HG03432 (cell line): ENCODE results near the gene CHN1.

Source experiments
- ATAC-seq: cut with Tn5 transposase; IDR thresholded peaks from one replicate; pipeline ENCODE4 v1.9.1; 2021; ENCODE audit warnings: mild to moderate bottlenecking, moderate library complexity; ENCODE audit not compliant: unreplicated experiment

CHN1 gene

DNA sequence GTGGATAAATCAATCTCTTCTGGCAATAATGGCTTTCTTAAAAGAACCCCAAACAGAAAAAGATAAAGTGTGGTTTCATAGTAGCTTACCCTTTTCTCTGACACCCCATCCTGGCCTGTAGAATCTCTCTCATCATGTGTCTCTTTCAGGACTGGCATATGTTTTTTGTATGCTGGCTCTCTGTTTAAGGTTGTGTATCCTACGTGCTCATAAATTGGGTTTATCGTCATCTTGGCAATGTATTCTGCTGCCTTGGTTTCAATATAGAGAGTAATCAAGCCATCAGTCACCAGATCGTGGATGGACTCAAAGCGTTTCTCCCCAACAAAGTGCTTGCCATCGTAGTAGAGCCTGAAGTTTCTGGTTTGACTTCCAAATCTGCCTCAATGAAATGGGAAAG, 127.4 kb downstream of the CHN1 start:
- ATAC-seq, result no peak

- ATAC-seq, result no peak
These were observed 127.9 kb downstream of the CHN1 start for GRCh38 chr2:174877301-174877700.

DNA sequence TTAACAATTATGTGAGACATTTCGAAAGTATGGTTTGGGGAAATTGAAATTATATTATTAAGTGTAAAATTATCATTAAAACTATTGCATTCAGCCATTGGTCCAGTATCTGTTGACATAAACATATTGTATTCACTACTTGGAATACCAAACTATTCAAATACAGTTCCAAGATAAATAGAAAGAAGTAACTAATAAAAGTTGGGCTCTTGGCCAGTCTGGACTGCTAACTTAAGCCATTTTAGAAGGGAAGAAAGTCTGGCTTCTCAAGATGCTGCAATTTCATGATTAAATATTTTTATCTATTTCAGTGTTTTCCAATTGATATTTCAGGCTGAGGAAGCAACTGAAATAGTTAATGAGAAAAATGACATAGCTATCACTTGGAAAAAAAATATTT, 131.1 kb downstream of the CHN1 start:
- ATAC-seq, result no peak

DNA sequence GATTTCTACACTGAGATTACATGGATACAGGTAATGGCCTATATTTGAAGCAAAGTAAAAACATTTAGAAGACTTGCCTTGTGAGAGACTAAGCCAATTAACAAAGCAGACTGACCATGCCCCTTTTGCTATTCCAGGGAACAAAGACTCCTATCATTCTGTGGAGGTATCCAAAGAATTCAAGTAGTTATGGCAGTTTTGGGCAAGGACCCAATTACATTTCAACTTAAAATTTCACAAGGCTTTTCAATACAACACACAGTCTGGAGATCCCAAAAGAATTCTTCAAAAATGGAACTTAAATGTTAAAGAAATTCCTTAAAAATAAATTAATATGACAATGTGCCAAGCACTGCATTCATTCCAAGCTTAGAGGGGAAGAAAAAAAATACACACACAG, 131.7 kb downstream of the CHN1 start:
- no peak for ATAC-seq

DNA sequence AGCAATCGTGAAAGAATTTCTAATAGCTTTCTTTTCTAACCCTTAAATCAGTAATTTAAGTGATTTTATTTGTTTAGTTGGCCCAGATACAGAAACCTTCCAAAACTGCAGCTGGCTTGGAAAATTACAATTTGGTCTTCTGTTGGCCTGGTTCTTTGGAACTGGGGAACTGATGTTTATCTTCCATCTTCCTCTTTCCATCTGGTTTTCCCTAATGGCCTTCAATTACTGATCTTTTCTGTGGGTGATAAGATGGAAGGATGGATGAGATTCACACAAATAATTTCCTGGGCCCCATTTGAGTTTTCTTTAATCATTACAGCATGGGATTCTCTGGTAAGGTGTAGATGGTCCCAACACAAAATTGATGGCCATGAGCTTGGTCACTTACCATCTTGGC, 134.4 kb downstream of the CHN1 start:
- no peak for ATAC-seq

GRCh38 chr2:174868878-174869277, 136.3 kb downstream of the CHN1 start:
- ATAC-seq, result no peak

DNA sequence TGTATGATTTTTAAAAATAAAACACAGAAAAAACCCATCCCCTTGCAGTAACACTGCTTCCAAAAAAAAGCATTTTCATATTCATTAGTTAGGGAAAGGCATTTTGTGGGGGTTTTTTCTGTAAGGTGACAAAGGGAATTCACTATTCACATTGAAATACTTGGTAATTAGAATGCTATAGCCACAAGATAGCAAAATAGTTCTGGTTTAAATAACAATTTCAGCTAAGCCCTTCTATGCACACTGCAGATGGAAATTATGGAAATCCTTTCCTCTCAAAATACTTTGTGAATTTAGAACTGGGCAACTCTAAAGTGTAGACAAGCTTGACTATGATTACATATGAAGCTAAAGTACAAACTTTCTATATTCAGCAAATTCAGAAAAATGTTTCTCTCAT, 138.8 kb downstream of the CHN1 start:
- no peak for ATAC-seq

DNA sequence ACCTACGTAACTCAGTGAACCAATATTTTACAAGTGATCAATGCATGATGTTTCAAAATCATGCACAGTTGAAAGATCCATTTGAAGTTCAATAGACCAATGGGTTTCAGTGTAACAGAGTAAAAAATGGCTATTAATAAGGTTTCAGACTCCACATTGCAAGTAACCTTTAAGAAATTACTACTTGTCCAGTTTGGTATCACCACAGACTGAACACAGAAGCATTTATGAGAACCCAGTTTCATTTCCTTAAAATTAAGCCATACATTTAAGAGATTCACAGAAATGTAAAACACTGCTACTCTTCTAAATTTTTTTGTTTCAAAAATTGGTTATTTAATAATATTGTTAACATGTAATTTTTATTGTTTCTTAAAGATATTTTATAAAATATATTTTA, 142.0 kb downstream of the CHN1 start:
- no peak for ATAC-seq

GRCh38 chr2:174859563-174860169, 145.5 kb downstream of the CHN1 start:
- ATAC-seq, result no peak

GRCh38 chr2:174858745-174859144, 146.4 kb downstream of the CHN1 start:
- ATAC-seq, result no peak

DNA sequence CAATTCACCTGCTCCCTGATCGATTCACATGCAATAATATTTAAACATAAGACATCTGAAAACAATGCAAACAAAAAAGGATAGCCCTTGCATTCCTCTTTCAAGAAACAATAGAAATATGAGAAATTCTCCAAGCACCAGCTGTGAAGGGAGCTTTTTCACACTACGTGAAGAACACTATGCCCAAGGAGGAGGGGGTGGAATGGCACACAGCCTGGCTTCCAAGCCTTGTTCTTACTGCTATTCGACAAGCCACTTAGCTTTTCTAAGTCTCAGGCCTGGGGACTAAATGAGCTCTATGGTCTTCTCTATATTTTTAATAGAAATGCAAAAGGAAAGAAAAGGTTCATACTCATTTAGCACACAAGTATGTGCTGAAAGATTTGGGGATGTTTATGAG, 148.7 kb downstream of the CHN1 start:
- ATAC-seq, result no peak

- no peak for ATAC-seq
These were observed 157.9 kb downstream of the CHN1 start for GRCh38 chr2:174846941-174847938.

GRCh38 chr2:174846218-174846617, 159.0 kb downstream of the CHN1 start:
- ATAC-seq, result no peak

DNA sequence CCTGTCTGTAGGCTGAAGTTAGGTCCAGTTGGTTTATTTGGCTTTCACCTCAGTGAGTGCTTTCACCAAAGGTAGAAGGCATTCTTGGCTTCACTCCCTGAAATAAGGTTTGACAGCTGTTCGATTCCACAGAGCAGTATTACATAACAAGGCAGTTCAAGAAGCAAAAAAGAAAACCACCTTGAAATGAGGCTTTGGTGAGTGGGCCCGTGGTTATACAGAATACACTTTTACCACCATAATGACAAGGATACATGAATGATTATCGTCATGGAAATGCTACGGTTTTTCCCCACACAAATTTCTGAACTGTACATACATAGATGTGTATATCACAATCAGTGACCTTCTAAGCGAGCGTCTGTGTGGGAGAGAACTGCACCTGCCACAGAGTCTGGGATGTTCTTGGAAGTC, 160.9 kb downstream of the CHN1 start:
- ATAC-seq, result no peak

DNA sequence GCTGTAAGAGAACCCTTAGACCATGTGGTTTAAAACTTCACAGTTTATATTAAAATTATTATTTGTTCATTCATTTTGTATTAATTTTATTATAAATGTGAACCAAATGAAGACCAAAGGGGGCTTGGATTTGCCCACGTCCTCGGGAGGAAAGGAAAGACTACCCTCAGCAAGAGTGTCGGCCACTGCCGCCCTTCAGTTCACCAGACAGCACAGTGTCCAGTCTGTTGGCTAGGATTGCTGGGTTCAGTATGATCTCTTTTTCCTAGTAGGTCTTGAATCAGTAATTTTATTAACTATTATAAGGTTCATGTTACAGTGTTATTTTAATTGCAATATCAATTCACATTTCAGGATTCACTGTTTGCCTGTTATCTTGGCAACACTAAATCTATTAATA, 162.7 kb downstream of the CHN1 start:
- no peak for ATAC-seq

- ATAC-seq, result no peak
These were observed 163.2 kb downstream of the CHN1 start for GRCh38 chr2:174841936-174842335.

GRCh38 chr2:174841350-174841749, 163.8 kb downstream of the CHN1 start:
- ATAC-seq, result no peak

GRCh38 chr2:174840436-174840835, 164.7 kb downstream of the CHN1 start:
- no peak for ATAC-seq

GRCh38 chr2:174839662-174840061, 165.5 kb downstream of the CHN1 start:
- no peak for ATAC-seq

- no peak for ATAC-seq
These were observed 168.2 kb downstream of the CHN1 start for GRCh38 chr2:174836995-174837390.

DNA sequence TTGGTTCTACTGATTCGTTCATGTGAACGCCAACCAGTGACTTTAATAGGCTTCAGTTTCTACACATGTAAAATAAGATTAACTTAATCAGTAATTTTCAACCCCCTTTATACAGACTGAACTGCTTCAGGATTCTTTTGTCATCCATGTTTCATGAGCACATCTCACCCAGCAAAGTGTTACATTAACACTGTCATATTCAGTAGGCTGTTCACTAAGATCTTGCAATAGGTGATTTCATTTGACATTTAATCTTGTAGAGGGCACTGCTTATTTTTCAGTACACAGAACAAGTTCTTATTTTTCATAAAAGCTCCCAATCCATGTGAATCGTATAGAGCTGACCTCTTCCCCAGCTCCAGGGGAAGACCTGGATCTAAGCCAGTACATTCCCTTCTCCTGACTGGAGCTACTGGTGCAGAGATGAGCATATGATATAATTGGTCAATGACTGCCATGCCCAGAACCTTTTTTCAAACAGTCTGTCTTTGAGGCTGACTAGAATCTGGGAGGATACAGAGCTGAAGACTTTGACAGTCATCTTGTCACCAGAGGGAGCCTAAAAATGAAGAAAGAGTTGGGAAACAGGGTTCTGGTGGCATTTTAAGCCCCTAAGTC, 168.7 kb downstream of the CHN1 start:
- no peak for ATAC-seq

DNA sequence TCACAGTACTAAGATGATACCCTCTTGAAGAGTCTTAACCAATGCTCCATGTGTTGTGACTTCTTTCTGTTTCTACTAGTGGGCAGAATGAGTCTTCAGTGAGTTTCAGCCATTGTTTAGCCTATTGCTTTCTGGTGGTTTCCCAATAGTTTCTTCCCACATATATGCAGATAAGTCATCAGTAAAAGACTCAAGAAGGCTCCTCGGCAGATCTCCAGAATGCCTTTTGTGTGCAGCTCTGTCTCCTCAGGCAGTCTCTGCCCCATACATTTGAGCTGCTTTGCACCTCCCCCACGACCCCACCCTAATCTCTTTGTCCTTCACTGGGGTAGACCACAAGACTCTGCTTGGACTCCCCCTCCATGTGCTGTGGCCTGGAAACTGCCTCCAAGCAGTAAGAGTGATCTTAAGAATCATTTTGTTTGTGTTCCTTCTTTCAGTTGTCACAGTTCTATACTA, 169.4 kb downstream of the CHN1 start:
- ATAC-seq, result peak; percentile 64
